Astrocyte (in vitro differentiated cells and primary cell): ENCODE results near the gene STAB1. TPM values are rescaled to one million over a fixed set of nuclear protein-coding genes. Genes with fewer than 3 reads are reported as not detected.
A peak's percentile ranks its signal among the peaks of the same experiment; 100 is the strongest.

Experiments used
- DNase-seq: peaks from one replicate; pipeline ENCODE4 v3.0.0-alpha.2; 2010; ENCODE audit warnings: low read depth
- FAIRE-seq: peaks from 2 replicates; lab custom pipeline; 2011; peaks lifted over from hg19 to GRCh38; lab: Jason Lieb, UNC
- H2AFZ ChIP-seq: 2 replicates; pipeline ENCODE4 v1.6.0; 2012; ENCODE audit warnings: low read depth, low read length, inconsistent platforms
- H3K27ac ChIP-seq: 2 replicates; pipeline ENCODE4 v1.5.1; 2011; ENCODE audit warnings: low read depth, low read length, inconsistent platforms
- H3K27me3 ChIP-seq: 2 replicates; pipeline ENCODE4 v1.6.0; 2011; ENCODE audit warnings: low read length, inconsistent platforms; ENCODE audit not compliant: insufficient read depth
- H3K36me3 ChIP-seq: 2 replicates; pipeline ENCODE4 v1.5.1; 2011; ENCODE audit warnings: low read length, inconsistent platforms; ENCODE audit not compliant: insufficient read depth
- H3K4me1 ChIP-seq: 2 replicates; pipeline ENCODE4 v1.5.1; 2011; ENCODE audit warnings: low read length, inconsistent platforms; ENCODE audit not compliant: insufficient read depth
- H3K4me2 ChIP-seq: 2 replicates; pipeline ENCODE4 v1.6.0; 2012; ENCODE audit warnings: low read length, inconsistent platforms
- H3K4me3 ChIP-seq: 2 replicates; pipeline ENCODE4 v1.5.1; 2011; ENCODE audit warnings: low read depth, mild to moderate bottlenecking, low read length, inconsistent platforms; ENCODE audit not compliant: insufficient read depth
- H3K79me2 ChIP-seq: 2 replicates; pipeline ENCODE4 v1.6.0; 2012; ENCODE audit warnings: mild to moderate bottlenecking, low read length, inconsistent platforms; ENCODE audit not compliant: insufficient read depth
- H3K9ac ChIP-seq: 2 replicates; pipeline ENCODE4 v1.6.0; 2012; ENCODE audit warnings: mild to moderate bottlenecking, low read length, inconsistent platforms
- H3K9me3 ChIP-seq: 2 replicates; pipeline ENCODE4 v1.5.1; 2012; ENCODE audit warnings: low read depth, mild to moderate bottlenecking, low read length, inconsistent platforms; ENCODE audit not compliant: insufficient read depth
- H4K20me1 ChIP-seq: 2 replicates; pipeline ENCODE4 v1.6.0; 2012; ENCODE audit warnings: low read length, inconsistent platforms; ENCODE audit not compliant: insufficient read depth
- H3K27ac Mint-ChIP-seq: one replicate; pipeline ENCODE4 v1.8.0; 2021; ENCODE audit warnings: mild to moderate bottlenecking, mixed read lengths; ENCODE audit not compliant: unreplicated experiment
- H3K27me3 Mint-ChIP-seq: one replicate; pipeline ENCODE4 v1.8.0; 2021; ENCODE audit warnings: low read depth, mixed read lengths; ENCODE audit not compliant: unreplicated experiment
- H3K36me3 Mint-ChIP-seq: one replicate; pipeline ENCODE4 v1.8.0; 2021; ENCODE audit warnings: low read depth, mixed read lengths; ENCODE audit not compliant: unreplicated experiment
- H3K4me1 Mint-ChIP-seq: one replicate; pipeline ENCODE4 v1.8.0; 2021; ENCODE audit warnings: low read depth, mixed read lengths; ENCODE audit not compliant: unreplicated experiment
- H3K4me3 Mint-ChIP-seq: one replicate; pipeline ENCODE4 v1.8.0; 2021; ENCODE audit warnings: mild to moderate bottlenecking, moderate library complexity, mixed read lengths; ENCODE audit not compliant: unreplicated experiment
- H3K9me3 Mint-ChIP-seq: one replicate; pipeline ENCODE4 v1.8.0; 2021; ENCODE audit warnings: mild to moderate bottlenecking, mixed read lengths; ENCODE audit not compliant: unreplicated experiment
- EZH2 ChIP-seq: IDR thresholded peaks from 2 replicates; pipeline ENCODE4 v1.6.1; 2012; ENCODE audit warnings: mild to moderate bottlenecking, low read length, inconsistent platforms; ENCODE audit not compliant: insufficient read depth
- total RNA-seq: library from RNA; stranded (reverse); gene quantifications from 2 replicates; pipeline ENCODE4 v1.2.1, GENCODE V29; 2021
- TF ChIP-seq, protein P1 (sequence below): IDR thresholded peaks from 2 replicates; pipeline ENCODE4 v1.5.1; 2011; ENCODE audit warnings: low read depth, mild to moderate bottlenecking, inconsistent platforms, low read length, moderate library complexity; ENCODE audit not compliant: insufficient read depth

The STAB1 gene
- total RNA-seq, 1 donor from 2014 or later = 0.39 TPM

DNA sequence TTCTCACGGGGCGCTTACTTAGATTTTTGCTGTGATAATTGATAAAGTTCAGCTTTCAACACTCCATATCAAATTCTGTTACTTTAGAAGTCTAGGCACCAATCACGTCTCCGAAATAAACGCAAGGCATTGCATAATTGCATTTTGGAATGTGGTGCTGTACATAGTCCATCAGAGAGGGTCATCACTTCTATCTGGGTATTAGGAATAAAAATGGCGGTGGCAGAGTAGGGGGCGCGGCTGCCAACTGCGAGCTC is 40.9 kb downstream of the STAB1 start:
- TF ChIP-seq, protein P1, sequence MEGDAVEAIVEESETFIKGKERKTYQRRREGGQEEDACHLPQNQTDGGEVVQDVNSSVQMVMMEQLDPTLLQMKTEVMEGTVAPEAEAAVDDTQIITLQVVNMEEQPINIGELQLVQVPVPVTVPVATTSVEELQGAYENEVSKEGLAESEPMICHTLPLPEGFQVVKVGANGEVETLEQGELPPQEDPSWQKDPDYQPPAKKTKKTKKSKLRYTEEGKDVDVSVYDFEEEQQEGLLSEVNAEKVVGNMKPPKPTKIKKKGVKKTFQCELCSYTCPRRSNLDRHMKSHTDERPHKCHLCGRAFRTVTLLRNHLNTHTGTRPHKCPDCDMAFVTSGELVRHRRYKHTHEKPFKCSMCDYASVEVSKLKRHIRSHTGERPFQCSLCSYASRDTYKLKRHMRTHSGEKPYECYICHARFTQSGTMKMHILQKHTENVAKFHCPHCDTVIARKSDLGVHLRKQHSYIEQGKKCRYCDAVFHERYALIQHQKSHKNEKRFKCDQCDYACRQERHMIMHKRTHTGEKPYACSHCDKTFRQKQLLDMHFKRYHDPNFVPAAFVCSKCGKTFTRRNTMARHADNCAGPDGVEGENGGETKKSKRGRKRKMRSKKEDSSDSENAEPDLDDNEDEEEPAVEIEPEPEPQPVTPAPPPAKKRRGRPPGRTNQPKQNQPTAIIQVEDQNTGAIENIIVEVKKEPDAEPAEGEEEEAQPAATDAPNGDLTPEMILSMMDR = no peak
- Histone ChIP-seq H3K36me3 (peaks cover 6% of the 10 kb centered on the region), H2AFZ (no peak overlapping the region), H3K4me1 (peaks cover 54% of the 10 kb centered on the region), H3K4me2 (peak overlapping the region; percentile 87), H3K4me3 (peak overlapping the region; percentile 11), H3K9ac (no peak overlapping the region), H3K27me3 (no peaks in the 10 kb centered on the region), H3K27ac (no peak overlapping the region), H4K20me1 (peaks cover 52% of the 10 kb centered on the region), H3K79me2 (peaks cover 76% of the 10 kb centered on the region), H3K9me3 (no peaks in the 10 kb centered on the region)
- no peak overlapping the region for H3K27ac Mint-ChIP-seq
- no peaks in the 10 kb centered on the region for H3K27me3 Mint-ChIP-seq
- peak overlapping the region; percentile 80 for H3K4me3 Mint-ChIP-seq
- H3K9me3 Mint-ChIP-seq = no peaks in the 10 kb centered on the region
- peaks cover 23% of the 10 kb centered on the region for H3K4me1 Mint-ChIP-seq
- H3K36me3 Mint-ChIP-seq = peaks cover 11% of the 10 kb centered on the region
- DNase-seq (no peak), FAIRE-seq (no peak)

DNA sequence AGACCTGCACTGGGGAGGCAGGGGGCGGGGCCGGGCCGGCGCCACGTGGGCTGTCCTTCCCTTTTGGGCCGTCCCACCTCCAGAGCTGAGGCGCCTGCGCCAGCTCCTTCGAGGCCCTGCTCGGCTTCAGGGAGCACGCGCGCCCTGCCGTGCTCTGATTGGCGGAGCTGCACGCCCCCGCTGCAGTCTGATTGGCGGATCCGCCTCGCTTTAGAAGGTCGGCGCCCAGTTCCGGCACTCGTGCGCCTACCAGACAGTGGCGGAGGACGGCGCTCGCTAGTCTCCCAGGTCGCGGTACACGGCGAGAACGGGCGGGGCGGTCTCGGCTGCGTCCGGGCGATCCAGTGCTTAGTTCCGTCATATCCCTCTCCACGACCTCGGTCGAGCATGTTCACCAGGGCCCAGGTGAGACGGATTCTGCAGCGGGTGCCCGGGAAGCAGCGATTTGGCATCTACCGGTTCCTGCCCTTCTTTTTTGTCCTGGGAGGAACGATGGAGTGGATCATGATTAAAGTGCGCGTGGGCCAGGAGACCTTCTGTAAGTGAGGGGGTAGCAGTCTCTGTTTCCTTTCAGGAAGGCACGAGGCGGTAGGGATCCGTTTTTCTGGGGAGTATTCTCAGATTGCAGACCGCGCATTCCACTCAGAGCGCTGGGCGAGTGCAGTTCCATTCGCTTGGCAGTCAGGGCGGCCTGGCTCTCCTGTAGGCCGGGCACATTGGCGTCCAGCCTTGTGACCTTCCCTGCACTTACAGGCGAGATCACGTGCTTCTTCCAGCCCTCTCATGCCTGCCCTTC is 41.4 kb downstream of the STAB1 start, which contains the start of gene UQCC5:
UQCC5 (plus strand) TSS at position 237 of the 796 bp plus-strand sequence; CDS start at position 388, 151 bp downstream.
- H3K36me3 ChIP-seq = peaks cover 10% of the 10 kb centered on the region
- H3K9me3 Mint-ChIP-seq = no peaks in the 10 kb centered on the region
- H3K4me3 ChIP-seq = peak within 1 kb of the TSS; percentile 95
- no peaks in the 10 kb centered on the region for H3K27me3 Mint-ChIP-seq
- TF ChIP-seq, protein P1 = no peak
- TF ChIP-seq EZH2 = no peak
- peak within 1 kb of the TSS; percentile 11 for H2AFZ ChIP-seq
- peak; percentile 95 for DNase-seq
- H3K36me3 Mint-ChIP-seq = peaks cover 11% of the 10 kb centered on the region
- H3K4me1 Mint-ChIP-seq = peaks cover 23% of the 10 kb centered on the region
- H3K4me2 ChIP-seq = peak within 1 kb of the TSS; percentile 96
- peak within 1 kb of the TSS; percentile 95 for H3K9ac ChIP-seq
- peak within 1 kb of the TSS; percentile 99 for H3K4me3 Mint-ChIP-seq
- no peaks in the 10 kb centered on the region for H3K9me3 ChIP-seq
- peaks cover 49% of the 10 kb centered on the region for H3K4me1 ChIP-seq
- peaks cover 53% of the 10 kb centered on the region for H4K20me1 ChIP-seq
- H3K27ac ChIP-seq = peak within 1 kb of the TSS; percentile 83
- peaks cover 76% of the 10 kb centered on the region for H3K79me2 ChIP-seq
- no peaks in the 10 kb centered on the region for H3K27me3 ChIP-seq
- FAIRE-seq = peak; percentile 55
- peak within 1 kb of the TSS; percentile 99 for H3K27ac Mint-ChIP-seq

DNA sequence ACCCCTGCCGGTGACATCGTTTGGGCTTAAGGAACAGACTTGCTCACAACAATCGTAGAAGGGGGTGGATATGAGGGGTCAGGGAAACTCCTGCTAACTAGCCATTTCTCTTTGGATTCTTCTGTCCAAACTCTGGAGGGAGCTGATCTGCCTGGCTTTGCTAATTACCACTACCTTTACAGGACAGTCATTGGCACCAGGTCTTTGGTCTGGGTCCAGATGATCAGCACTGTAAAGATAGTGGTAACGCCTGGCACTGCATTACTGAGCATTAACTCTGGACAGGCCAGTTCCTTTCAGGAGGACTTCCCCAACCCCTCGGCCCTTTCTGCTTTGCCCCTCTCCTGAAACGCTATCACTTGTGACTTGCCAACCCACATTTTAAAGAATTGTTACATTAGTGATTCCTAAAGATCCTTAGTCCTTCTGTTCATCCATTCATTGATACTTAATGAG is 42.1 kb downstream of the STAB1 start:
- Histone ChIP-seq H3K9me3 (no peaks in the 10 kb centered on the region), H3K9ac (peak overlapping the region; percentile 95), H2AFZ (peak overlapping the region; percentile 11), H3K79me2 (peaks cover 76% of the 10 kb centered on the region), H3K4me1 (peaks cover 43% of the 10 kb centered on the region), H3K4me2 (peak overlapping the region; percentile 96), H4K20me1 (peaks cover 53% of the 10 kb centered on the region), H3K4me3 (peak overlapping the region; percentile 95), H3K27me3 (no peaks in the 10 kb centered on the region), H3K27ac (peak overlapping the region; percentile 83), H3K36me3 (peaks cover 10% of the 10 kb centered on the region)
- Mint-ChIP-seq H3K27me3 (no peaks in the 10 kb centered on the region), H3K27ac (peak overlapping the region; percentile 99), H3K4me3 (peak overlapping the region; percentile 99), H3K9me3 (no peaks in the 10 kb centered on the region), H3K4me1 (peaks cover 23% of the 10 kb centered on the region), H3K36me3 (peaks cover 11% of the 10 kb centered on the region)
- no peak for FAIRE-seq
- no peak for DNase-seq
- TF ChIP-seq, protein P1 = no peak
- no peak for TF ChIP-seq EZH2
